NOMO-1 treated with dmso at 0.1 percent for 144 hours (cell line): ENCODE measurements around the gene ACSF3.

Experiments used
- DNase-seq: peaks from one replicate; lab custom pipeline; 2025; ENCODE audit not compliant: unreplicated experiment; lab: John Stamatoyannopoulos, UW

Gene ACSF3

DNA sequence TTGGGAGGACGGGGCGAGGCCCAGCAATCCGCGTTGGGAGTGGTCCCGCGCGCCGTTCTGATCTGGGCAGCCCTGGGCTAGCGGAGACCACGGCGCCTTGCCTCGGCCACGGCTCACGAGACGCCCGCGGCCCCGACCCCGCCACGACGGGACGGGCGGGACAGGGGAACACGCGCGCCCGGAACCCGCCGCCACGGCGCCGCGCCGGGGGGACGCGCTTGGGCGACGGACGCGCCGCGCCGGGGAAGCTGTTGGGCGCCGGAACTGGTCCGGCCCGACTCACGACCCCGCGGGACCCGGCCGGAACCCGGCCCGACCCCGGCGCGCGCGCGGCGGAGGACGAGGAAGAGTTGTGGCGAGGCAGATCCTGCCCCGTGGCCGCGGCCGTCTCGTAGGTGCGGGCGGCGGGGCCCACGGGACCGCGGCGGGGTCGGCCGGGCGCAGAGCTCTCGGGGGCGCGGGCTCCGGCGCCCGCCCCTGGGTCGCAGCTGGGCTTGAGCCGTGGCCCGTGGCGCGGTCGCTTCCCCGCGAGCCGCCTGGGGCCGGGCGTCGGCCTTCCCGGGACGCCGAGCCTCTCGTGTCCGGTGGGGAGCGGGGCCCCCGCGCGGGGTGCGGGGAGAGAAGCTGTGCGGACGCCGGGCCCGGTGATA lies at the start of gene ACSF3:
ACSF3 (plus strand) TSS at position 251 of the 650 bp plus-strand sequence. CDS start 6,830 bp downstream, outside the sequence.
- peak; percentile 19 for DNase-seq

DNA sequence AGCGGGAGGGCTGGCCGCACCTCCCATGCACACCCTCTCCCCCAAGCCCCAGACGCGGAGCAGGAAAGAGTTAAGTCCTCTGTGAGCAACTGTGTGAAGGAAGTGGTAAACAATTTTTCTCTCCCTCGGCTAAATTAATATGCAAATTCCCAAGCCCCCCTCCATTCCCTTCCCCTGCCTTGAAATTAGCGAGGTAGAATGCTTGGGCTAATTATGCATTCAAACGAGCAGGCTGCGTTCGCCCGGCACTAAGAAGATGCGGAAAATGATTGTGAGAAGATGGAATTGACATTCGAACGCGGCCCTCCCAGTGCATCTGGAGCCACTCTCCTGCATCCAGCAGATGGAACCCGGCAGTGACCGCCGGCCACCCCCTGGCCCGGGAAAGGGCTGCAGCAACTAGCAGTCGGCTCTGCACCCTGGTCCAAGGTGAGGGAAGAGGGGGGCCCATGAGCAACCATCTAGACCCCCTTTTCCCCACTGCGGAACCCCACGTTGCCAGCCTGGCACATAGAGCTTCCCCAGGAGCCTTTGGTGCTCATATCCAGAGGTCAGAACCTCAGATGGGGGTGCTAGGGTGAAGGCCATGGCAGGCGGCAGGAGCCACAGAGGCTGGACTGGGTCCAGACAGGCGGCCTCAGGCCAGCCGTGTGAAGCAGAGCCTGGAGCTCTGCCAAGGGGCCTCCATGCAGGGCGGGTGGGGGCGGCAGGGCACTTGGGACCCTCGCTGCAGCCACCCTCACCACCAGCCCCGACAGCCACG lies 49.1 kb upstream of the ACSF3 start:
- DNase-seq, result no peak

DNA sequence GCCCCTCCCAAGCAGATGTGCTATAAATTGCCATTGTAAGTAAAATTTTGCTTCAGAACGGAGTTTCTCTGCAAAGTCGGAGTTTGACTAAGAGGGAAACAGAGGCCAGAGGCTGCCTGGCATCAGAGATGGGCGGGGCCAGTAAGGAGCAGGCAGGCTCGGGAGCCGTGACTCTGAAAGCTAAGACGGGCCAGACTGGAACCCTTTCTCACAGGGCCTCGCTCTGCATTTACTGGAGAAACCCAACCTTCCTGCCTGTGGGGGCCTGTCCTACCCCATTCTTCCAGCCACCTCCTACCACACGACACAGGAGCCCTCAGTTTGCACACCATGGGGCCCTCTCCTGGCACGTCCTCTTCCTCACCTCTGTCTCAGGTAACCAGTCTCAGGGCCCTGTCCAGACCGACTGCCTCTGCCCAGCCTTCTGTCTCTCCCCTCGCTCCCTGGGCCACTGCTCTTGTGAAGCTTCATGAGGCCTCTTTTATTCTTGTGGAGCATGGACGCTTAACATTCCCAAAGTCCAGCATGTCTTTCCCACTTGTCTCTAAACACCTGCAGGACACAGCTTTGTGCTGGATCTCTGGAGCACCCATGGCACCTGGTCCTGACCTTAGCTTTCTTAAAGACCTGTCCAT lies 48.4 kb upstream of the ACSF3 start:
- no peak for DNase-seq

DNA sequence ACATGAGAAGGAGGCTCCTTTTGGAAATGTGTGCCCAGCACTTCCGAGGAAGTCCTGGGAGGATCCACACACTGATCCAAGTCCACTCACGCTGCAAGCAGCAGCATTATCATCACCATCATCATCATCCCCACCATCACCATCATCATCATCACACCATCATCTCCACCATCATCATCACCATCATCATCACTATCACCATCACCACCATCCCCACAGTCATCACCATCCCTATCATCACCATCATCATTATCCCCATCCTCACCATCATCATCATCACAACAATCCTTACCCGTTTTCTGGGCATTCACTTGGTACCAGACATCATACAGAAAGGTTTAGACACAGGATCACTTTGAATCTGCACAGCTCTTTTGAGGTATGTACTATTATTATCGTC lies 47.8 kb upstream of the ACSF3 start:
- DNase-seq, result no peak

DNA sequence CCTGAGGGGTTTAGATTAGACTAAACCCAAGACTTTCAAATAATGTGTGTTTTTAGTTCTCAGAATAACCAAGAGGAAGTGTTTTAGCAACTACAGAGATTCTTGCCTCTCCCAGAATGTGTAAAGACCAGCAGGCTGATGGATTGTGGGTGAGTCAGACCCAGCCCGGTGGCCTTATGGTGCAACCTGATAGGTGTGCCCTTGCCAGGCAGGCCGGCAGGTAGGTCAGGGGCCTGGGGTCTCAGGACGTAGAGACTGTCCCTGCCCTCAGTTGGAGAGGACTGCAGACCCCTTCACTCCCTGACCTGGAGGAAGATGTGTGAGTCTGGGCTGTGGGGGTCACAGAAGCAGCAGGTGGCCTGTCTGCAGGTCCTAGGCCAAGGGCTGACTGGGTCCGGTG lies 47.2 kb upstream of the ACSF3 start:
- DNase-seq, result no peak

DNA sequence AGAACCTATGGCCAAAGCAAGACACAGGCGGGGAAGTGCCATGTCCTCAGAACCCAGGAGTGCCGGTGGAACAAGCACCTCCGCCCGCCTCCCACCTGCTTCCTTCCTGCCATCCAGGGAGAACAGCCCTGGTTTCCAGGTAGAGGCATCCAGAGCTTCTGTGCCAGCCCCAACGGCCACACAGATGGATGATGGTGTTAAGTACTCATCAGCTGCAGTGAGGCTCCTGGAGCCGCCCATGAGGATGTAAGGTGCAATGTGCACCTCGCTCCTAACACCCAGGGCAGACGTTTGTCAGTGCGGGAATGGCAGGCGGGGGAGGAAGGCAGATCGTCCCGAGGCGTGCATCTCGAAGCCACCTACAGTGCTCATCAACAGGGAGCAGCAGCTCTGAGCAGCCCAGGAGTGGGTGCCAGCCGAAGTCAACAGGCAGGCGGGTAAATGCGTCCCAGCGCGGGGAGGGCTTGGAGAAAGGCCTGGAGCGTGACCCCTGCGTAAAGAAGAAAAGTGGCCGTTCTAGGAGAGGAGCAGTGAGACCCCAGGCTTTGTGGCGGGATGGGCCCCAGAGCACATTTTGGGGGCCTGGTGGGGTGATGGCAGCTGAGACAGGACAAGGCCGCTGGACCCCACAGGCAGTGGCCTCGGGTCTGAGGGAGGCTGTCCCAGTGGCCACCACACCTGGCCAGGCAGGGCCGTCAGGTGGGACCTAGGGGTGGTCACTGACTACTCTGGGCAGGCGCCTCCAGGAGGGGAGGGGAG lies 46.1 kb upstream of the ACSF3 start:
- DNase-seq, result no peak

DNA sequence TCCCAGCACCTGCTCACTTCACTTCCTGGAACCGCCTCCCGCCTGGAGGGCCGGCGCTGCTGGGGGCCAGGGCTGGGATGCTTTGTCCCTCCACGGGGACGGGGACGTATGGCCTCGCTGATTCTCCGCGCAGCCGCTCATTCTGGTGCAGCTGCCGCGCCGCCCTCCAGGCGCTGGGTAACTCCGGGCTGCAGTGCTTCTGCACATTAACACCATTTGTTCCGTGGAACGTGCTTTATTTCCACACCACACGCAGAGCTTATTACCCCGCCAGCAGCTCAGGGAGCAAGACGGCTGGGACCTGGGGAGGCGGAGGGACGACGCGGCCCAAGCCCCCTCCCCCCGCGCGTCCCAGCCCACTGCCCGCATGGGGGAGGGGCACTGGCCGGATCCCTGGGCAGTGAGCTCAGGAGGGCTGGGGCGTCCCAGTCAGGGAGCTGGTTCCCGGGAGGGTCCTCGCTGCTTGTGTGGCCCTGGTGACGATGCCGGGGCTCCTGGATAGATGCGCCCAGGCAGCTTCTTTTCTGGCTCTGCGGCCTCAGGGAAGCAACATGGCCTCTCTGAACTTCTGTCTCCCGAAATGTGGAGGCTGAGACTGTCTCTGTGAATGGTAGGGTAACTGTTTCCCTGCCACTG lies 45.4 kb upstream of the ACSF3 start:
- no peak for DNase-seq

DNA sequence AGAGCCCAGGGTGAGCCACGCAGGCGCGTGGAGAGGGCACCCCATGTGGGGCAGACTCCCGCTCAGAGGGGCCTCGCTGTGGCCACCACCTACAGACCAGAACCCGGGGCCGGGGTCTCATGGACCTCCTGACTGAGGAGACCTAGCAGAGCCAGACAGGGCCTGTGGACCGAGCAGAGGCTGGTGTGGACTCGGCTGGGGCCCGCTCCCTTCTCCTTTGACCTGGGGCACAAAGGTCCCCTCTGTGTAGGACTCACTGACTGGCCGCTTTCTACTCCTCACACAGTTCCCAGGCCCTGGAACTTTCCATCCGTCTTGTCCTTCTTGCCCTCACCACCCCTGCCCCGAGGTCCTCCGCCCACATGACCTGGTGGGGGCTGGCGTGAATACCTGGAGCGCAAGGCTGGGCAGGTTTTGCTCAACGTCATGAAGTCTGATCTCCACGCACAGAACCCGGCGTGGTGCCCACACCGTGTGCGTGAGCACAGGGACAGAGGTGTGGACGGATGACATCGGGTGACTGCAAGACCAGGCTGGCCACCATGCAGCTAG lies 44.7 kb upstream of the ACSF3 start:
- no peak for DNase-seq

DNA sequence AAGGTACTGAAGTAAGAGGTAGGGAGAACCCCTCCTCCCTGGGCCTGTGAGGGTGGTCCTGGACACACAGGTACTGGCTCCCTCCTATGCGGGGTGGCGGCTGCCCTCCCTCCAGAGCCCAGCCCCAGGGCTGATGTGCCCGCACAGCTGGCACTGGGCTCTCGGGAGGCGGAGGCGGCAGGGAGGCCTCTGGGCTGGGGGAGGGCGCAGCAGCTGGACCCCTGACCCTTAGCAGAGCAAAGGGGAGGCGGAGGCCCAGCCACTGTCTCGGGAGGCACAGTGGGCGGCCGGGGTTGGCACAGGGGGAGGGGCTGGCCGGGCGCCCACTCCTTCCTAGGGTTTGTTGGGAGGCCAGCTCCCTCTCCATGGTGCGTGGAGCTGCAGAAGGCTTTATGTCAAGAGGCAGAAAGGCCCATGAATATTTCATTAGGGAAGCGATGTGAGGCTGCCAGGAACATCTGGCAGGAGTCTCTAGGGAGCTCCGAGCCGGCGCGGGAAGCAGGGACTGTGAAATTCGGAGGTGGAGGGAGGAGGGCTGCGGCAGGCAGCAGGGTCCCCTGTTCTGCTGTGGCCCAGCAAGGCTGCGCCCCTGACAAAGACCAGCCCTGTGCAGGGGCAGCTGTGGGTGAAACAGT lies 44.1 kb upstream of the ACSF3 start:
- no peak for DNase-seq

DNA sequence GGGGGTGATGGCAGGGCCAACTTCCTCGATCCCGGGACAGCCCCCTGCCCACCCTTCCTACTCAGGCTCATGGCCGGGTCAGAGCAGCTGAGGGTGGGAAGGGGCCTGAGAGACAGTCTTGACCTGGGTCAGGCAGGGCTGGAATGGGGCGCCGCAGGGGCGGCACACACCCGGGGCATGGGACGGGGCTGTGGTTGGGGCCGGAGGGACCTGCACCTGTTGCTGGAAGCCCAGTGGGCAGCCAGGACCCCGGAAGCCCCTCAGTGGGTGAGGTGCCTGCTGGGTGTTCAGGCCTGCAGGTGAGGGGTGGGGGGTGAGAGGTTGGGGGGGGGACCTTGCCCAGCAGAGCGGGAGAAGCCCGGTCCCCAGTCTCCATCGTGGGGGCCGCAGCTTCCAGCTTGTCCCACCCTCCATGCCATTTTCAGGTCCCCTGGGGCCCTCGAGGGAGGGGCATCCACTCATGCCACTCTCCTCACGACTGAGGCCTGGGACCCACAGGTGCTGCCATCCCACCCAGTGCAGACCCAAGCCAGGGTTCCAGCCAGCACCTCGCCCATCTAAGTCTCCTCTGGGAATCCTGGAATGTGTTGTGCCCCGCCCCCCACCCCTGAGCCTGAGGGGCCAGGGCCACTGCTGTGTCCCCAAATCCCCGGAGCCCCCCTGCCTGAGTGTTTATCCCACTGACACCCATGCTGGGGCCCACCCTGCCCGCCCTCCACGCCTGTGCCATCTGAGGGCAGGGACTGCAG lies 43.4 kb upstream of the ACSF3 start:
- DNase-seq, result no peak

DNA sequence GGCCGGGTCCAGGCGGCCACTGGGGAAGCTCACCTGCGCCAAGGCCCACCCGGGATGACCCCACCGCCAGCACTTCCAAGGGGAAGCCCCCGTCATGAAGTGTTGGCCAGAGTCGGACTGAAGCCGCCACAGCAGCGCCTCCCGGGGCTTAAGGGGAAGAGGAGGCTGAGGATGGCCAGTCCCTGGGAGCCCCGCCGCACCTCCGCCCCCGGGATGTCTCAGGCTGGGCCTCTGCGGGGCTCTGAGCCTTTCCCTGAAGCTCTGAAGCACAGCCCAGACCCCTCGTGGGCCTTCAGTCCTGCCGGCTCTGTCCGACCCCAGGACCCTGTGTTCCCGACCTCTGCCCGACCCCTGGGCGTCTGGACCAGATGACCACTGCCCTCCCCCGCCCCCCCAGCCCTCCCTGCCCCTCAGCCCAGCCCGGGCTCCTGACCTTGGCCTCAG lies 42.8 kb upstream of the ACSF3 start:
- DNase-seq, result no peak

DNA sequence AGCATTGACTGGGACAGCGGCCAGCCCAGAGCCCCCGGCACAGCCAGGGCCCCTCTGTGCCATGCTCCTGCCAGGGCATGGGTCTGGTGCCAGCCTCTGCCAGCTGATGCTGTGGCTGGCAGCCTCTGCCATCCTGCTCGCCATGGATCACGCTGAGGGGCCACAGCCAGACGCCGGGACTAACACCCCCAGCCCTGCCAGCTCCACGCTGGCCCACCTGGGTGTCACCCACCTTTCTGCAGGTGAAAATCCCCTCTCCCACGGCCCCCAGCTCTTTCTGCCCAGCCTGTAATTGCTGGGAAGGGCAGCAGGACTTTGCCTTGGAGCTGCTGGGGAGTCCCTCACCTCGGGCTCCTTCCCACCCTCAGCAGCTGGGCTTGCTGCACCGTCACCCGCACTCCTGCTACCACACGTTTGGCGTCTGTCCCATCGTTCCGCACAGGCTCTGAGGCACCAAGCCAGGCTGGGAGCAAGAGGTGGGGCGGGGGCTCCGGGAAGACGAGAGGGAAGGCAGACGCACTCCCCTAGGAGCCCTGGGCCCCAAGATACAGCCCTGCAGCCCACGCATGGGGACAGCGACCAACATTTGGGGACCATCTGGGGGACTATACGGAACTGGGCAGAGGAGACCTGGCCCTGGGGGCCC lies 42.0 kb upstream of the ACSF3 start:
- DNase-seq, result no peak

DNA sequence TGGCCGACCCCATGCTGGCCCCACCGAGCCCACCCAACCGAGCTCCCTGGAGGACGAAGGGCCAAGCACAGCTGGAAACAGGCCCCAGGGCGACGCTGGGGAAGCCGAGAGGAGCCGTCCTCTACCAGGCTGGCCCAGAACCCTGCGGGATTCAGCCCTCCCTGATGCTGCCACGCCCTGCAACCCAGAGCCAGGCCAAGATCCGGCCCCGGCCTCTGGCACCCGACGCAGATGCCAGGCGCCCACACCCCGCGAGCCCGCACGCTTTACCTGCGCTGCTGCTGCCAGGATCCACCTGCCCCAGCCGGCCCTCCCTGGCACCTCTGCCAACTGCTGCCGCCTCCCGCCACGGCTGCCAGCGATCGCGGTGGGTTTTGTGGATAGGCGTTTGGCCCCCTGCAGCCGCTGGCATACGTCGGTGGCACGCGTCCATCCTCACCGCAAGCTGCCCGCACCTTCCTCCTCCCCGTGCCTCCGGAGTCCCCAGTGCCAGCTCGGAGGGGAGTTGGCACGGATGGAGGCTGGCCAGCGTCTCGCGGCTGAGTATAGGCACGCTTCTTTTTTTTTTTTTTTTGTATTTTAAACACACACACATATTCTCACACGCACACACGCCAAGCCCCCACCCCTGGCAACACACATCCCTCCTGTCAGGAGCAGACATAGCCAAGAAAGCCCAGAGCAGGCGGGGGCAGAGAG lies 41.3 kb upstream of the ACSF3 start:
- DNase-seq, result no peak

DNA sequence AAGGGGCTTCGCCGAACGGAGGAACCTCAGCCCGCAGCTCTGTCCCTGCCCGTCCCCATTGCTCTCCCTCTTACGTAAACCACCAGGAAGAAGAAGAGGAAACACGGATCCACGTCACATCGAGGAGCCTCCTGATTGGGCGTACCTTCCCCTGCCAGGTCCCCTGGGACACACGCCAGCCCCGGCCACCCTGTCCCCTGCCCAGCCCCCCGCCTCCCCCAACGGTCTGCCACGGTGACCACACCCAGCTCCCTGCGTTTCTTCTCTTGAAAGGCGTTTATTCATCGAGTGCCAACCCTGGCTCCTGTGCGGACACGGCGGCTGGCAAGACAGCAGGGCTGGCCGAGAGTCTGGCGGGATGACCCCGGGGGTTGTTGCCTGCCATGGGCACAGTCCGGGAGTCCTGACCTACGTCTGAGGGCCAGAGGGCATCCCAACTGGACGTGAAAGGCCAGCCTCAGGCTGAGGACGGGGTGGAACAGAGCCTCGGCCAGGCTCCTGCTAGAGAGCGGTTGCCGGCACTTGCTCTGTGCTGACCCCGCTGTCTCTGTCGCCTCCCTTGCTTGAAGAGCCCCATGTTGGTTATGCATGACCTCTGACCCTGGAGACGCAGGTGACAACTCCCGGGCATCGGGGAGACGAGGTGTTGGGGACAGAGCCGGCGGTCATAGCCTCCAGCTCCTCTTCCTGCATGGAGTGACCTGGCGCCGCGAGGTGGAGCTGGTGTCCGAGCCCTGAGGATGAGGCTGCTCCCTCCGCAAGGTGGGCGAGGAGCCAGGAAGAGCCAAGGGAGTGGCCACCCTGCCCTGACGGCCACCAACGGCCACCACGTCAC lies 40.5 kb upstream of the ACSF3 start:
- DNase-seq, result peak; percentile 89

DNA sequence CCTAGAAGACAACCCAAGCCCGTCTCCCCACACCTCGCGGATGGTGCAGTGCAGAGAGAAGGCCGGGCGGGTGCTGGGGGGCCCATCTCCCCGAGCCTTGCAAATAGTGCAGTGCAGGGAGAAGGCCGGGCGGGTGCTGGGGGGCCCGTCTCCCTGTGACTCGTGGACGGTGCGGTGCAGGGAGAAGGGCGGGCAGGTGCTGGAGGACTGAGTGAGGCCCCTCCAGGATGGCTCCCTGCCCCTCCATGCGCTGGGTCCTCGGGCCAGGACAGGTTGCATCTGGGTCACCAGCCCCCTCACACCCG lies 40.0 kb upstream of the ACSF3 start:
- DNase-seq, result no peak

DNA sequence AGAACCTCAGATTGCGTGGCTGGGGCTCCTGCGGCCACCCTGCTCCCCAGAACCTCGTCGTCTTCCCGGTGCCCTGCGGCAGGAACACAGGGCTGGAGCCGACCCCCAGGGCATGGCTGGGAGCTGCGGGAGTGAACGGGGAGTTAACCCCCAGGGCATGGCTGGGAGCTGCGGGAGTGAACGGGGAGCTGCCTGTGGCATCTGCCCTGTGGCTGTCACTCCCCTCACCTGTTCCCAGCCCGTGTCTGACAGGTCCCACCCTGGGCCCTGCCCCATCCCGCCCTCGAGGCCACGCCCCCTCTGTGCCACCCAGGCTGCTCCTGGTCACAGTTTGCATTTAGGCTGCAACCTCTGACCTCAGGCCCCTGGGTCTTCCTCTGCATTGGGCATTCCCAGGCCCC lies 39.4 kb upstream of the ACSF3 start:
- DNase-seq, result no peak

DNA sequence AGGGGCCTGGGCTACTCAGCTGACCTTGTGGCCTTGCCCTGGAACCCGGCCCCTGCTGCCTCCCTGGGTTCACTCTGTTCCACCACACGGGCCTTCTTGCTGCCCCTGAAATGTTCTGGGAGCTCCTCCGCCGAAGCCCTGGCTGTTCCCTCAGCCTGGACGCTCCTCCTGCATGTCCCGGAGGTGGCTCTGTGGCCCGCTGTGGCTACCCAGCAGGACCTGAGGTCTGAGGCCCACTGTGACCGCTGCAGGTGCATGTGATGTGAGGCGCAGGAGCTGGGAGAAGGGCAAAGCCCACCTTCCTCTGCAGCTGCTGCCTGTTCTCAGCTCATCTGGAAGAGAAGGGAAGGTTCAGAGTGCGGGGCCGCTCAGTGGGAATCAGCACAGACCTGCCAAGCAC lies 38.9 kb upstream of the ACSF3 start:
- no peak for DNase-seq

DNA sequence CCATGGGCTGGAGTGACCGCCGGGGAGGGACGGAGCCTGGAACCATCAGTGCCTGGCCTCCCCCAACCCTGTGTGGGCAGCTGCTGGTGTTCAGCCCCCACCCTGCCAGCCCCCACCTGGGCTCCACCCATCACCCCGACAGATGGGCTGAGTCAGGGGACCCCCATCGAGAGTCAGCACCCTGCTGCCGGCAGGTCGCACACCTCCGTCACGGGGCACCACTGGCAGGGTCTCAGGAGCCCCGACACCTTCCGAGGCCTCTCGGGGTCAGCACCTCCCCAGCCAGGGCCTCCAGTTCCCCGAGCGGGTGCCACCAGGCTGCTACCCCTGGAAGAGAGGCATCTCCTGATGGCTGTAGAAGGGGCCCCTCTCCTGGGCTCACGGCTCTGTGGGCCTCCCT lies 38.3 kb upstream of the ACSF3 start:
- DNase-seq, result no peak
